Loucy (cell line): ENCODE data around the gene BRIP1.

Experiments used
- EZH2phosphoT487 ChIP-seq: fragments of 200-600 bp; IDR thresholded peaks from 2 replicates; pipeline ENCODE4 v1.6.1; 2018; ENCODE audit warnings: antibody characterized with exemption, mild to moderate bottlenecking, moderate library complexity, borderline replicate concordance
- TF ChIP-seq, protein P1 (sequence below): fragments of 200-600 bp; sonication (generic); conservative IDR thresholded peaks from 2 replicates; pipeline ENCODE4 v1.5.1; 2014; ENCODE audit warnings: mild to moderate bottlenecking, antibody characterized with exemption, low read length

DNA sequence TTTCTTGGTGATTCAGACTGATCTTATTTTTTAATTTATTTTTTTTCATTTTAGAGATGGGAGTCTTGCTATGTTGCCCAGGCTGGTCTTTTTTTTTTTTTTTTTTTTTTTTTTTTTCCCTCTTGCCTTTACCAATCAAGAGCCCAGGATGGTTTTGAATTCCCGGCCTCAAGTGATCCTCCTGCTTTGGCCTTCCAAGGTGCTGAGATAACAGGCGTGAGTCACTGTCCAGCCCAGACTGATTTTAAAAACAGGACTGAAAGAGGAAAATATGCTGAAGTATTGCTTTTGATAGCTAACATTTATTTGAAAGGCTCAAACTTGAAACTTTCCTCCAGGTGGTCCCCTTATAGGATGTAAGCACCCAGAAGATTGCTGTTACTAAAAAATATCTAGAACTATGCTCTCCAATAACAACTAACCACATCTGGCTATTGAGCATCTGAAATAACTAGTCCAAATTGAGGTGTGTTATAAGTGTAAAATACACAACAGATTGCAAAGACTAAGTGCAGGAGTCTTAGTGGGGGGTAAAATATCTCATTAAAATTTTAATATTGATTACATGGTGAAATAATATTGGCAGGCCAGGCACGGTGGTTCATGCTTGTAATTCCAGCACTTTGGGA is 15.8 kb upstream of the BRIP1 start:
- TF ChIP-seq, protein P1, sequence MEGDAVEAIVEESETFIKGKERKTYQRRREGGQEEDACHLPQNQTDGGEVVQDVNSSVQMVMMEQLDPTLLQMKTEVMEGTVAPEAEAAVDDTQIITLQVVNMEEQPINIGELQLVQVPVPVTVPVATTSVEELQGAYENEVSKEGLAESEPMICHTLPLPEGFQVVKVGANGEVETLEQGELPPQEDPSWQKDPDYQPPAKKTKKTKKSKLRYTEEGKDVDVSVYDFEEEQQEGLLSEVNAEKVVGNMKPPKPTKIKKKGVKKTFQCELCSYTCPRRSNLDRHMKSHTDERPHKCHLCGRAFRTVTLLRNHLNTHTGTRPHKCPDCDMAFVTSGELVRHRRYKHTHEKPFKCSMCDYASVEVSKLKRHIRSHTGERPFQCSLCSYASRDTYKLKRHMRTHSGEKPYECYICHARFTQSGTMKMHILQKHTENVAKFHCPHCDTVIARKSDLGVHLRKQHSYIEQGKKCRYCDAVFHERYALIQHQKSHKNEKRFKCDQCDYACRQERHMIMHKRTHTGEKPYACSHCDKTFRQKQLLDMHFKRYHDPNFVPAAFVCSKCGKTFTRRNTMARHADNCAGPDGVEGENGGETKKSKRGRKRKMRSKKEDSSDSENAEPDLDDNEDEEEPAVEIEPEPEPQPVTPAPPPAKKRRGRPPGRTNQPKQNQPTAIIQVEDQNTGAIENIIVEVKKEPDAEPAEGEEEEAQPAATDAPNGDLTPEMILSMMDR: no peak
- TF ChIP-seq EZH2phosphoT487: no peak
